Dedifferentiated amniotic fluid mesenchymal stem cell (primary cell): Measurements from ENCODE around the gene WDR77.

Experiments used
- DNase-seq: peaks from one replicate; pipeline ENCODE4 v3.0.0-alpha.2; 2016; ENCODE audit errors: extremely low spot score

The WDR77 gene

DNA sequence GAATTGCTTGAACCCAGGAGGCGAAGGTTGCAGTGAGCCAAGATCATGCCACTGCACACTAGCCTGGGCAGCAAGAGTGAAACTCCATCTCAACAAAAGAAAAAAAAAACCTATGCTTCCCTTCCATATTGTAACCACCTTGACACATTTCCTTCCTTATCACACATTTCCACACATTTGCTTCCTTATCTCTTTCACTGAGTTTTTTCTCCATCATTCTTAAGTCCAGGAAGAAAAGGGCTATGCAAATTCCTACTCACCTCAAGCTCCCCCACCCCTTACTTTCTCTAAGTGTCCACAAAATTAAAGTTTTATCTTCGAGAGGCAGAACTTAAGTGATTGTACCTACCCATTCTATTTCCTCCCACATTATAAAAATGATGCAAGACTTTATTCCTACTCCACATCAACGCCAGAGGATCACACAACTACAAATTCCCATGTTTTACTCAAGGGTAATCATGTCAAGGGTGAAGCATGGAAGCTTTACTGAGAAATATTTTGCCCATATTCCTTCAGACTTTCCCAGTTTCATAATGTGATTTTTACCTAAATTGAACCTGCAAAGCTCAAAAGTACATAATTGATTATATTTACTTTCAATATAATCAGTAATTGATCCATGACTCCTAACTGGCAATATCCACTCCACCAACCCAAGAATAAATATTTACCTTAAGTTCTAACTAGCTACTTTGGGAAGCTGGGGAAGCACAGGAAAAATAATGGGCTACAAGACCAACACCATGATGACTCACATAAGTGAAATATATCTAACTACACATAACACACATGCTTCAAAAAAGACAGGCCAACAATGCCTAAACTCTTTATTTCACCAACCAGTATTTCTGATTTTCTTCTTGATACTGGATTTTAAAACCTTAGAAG is 9.3 kb downstream of the WDR77 start:
- DNase-seq: no peak

DNA sequence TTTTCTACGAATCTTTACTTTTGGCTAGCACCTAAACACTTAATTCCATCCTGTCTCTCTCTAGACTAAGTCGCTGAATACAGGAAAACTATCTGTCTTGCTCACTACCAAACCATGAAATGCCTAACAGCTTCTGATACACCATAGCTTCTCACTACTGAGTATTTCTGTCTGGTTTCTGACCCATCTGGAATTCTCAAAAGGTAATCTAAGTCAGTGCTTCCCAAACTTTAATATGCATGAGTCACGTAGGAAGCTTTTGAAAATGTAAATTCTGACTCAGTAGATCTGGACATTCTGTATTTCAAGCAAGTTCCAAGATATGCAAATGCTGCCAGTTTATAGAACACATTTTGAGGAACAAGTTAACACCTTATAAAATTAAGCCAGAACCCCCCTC is 12.3 kb downstream of the WDR77 start:
- no peak for DNase-seq

GRCh38 chr1:111424281-111424680 is 24.8 kb downstream of the WDR77 start:
- no peak for DNase-seq

DNA sequence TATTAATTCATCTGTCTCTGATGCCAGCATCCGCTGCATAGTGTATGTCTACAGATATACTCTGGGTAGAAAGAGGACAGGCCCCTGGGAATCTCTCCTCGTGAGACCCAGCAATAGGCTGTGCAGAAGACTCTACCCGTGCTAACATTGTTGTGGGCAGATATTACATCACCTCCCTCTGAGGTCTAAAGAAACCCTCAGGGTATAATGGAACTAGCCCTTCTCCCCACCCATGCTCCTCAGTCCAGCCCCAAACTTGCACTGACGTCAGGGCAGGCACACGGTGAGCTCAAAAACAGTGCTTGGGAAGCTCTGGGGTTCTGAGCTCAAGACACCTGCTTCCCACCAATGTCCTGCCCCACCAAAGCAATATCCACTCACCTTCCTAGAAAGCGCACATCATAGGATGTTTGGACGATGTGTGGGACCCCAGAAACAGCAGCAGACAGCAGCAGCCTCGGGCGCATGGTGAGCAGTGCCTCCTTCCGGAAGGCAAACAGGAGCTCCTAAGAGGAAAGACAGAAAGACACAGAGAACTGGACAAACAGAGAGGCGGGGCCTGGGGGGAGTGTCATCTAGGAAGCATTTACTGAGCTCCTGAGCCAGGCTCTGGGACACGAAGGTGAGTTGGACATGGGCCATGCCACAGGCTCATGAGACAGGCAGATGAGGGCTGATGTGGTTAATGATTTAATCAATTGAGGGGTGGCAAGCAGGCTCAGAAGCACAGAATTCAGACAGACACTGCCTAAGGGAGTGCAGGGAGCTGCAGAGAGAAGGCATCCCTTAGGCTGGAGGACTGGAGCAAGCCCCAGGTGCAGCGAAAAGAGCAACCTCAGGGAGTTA is 26.3 kb downstream of the WDR77 start:
- DNase-seq: no peak

GRCh38 chr1:111420377-111420776 is 28.7 kb downstream of the WDR77 start:
- no peak for DNase-seq

GRCh38 chr1:111419037-111419436 is 30.0 kb downstream of the WDR77 start:
- no peak for DNase-seq

DNA sequence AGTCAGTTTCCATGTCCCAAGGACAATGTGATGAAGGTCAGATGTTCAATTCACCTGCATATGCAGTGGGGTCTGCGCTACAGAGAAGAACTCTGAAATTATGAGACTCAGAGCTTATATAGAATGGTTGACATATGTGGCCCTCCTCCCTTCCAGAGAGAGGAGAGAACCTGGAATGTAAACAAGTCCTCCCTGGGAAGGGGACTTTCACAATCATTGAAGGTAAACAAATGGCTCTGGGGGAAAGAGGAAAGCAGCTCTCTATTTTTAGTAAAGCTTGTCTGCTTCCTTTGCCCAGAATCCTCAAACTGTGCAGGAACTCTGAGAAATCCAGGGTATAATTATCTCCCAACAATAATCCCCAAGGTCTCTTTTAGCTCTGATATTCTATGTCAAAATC is 31.3 kb downstream of the WDR77 start:
- DNase-seq: no peak

- DNase-seq: no peak
These were observed 33.6 kb downstream of the WDR77 start for GRCh38 chr1:111415461-111415860.

DNA sequence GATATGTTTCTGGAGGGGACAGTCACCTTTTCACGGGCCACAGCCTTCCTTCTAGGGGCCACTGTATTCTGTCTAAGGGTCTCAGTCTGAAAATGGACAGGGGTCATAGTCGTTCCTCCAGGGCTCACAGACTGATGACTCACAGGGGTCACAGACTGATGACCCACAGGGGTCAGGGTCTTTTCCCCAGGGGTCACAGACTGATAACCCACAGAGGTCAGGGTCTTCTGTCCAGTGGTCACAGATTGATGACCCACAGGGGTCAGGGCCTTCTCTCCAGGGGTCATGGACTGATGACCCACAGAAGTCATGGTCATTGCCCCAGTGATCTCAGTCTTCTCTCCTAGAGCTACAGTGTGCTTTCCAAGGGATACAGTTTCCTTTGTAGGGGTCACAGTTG is 34.3 kb downstream of the WDR77 start:
- no peak for DNase-seq

DNA sequence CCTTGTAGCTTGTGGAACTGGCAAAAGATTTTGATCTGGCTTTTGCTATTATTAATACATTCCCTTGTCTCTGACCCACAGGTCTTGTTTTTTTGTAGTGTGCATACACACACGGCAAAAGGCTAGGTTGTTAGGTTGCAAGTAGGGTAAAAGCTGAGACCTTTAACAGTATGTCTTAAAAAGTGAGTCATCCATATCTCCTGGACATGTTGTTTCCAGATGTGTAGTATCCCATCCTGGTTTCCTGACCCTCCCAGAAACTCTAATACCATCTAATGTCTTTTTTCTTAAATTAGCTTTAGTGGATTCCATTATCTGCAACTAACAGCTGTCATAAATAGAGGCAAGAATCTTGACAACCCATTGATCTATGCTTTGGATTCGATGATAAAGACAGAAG is 36.2 kb downstream of the WDR77 start:
- no peak for DNase-seq

DNA sequence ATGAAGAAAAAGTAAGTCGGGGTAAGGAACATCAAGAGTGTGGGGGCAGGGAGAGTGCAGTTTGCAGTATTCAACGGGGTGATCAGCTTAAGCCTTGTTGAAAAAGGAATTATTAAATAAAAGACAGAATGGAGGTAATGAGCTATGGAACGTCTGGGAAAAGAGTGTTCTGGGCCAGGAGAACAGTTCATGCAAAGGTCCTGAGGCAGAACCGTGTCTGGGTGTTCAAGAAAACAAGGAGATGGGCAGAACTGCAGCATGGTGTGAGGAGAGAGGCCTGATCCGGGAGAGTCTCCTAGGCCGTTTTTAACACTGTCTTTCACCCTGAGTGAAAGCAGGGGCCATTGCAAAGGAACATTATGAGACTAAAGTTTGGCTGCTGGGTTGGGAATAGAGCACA is 41.8 kb downstream of the WDR77 start:
- DNase-seq: no peak

- no peak for DNase-seq
These were observed 42.7 kb downstream of the WDR77 start for GRCh38 chr1:111406321-111406768.

GRCh38 chr1:111404588-111404987 is 44.5 kb downstream of the WDR77 start:
- no peak for DNase-seq

DNA sequence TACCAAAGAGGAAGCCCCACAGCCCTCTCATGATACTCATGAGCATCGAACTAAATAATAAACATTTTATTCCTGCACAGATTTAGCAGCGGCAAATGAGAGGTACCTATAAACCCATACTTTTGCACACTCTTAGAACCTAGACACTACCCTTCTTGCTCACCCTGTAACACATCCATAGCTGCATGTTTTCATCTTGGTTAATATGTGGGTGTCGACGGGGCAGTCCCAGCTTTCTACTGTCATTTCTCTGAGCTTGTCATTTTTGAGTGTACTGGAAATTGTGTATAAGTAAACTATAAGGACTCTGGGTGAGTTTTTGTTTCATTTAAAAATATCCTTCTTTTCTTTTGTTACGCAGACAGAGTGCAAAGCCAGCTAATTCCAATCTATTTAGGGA is 47.0 kb downstream of the WDR77 start:
- no peak for DNase-seq

- DNase-seq: peak; percentile 63
These were observed 49.1 kb downstream of the WDR77 start for GRCh38 chr1:111399792-111400610.

DNA sequence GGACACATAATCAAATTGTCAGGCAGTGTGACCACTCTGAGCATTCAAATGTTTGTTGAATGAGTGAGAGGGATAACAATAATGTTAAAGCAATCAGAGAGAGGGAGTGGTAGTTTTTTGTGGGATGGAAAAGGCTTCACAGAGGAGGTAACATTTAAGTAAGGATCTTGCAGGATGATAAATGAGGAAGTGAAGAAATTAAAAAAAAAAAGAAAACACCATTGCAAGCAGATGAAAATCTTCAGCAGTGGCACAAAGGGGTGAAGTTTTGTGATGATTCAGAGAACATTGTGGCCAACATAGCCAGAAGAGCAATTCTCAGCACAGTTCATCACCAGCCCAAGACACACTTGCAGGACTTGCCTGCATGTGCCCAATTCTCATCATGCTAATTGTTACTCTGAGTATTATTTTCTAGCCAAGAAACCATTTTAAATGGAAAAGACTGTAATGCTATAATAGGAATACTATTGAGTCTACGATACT is 56.6 kb downstream of the WDR77 start:
- DNase-seq: no peak

DNA sequence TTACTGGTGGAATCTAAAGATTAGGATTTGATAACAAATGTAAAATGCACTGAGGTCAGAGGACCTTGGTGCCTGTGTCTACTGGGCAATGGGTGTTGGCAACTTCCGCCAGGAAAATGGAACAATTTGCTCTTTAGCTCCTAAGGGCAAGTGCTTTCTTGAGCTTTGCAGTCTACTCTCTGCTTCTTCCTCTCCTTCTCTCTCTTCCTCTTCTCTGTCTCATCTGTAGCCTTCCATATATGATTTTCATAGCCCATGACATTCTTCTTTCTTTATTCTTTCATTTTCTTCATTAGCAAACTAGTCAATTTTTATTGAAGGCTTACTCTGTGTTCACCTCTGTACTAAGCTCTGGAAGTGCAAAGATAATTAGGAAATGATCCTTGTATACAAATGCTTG is 57.0 kb downstream of the WDR77 start:
- no peak for DNase-seq
